Small intestine (tissue), 7 donors: ENCODE data around the gene TIMM10. TPM values are rescaled to one million over a fixed set of nuclear protein-coding genes. Genes with fewer than 3 reads are reported as not detected.
A peak's percentile ranks its signal among the peaks of the same experiment; 100 is the strongest.
"Not testable (repeated sequence)": the region's sequence is repeated elsewhere in the genome, so short reads cannot be mapped to it uniquely, and the experiment has no call there.

Source experiments
- DNase-seq, 2 donors: peaks; one replicate each; pipeline versions ENCODE4 v3.0.0 to v3.0.0-alpha.2; 2013
- FAIRE-seq: peaks from 2 replicates; lab custom pipeline; 2012; peaks lifted over from hg19 to GRCh38; lab: Jason Lieb, UNC
- H3K27ac ChIP-seq, 3 donors: one replicate each; pipeline ENCODE4 v1.5.1; 2013; ENCODE audit warnings: low read length in 2 of 3, mild to moderate bottlenecking in 2 of 3, control low read depth in 1 of 3, inconsistent platforms in 1 of 3, low read depth in 1 of 3, moderate library complexity in 1 of 3
- H3K27me3 ChIP-seq, 3 donors: one replicate each; pipeline ENCODE4 v1.6.1; 2013; ENCODE audit warnings: low read length in 3 of 3, inconsistent platforms in 1 of 3; ENCODE audit not compliant: control insufficient read depth in 3 of 3, insufficient read depth in 3 of 3
- H3K36me3 ChIP-seq, 3 donors: one replicate each; pipeline ENCODE4 v1.6.1; 2013; ENCODE audit warnings: low read length in 3 of 3, inconsistent platforms in 1 of 3, low read depth in 1 of 3, mild to moderate bottlenecking in 1 of 3, moderate library complexity in 1 of 3; ENCODE audit not compliant: control insufficient read depth in 3 of 3, insufficient read depth in 2 of 3
- H3K4me1 ChIP-seq, 3 donors: one replicate each; pipeline ENCODE4 v1.6.1; 2013; ENCODE audit warnings: low read length in 2 of 3, inconsistent platforms in 1 of 3, low read depth in 1 of 3, mild to moderate bottlenecking in 1 of 3, moderate library complexity in 1 of 3; ENCODE audit not compliant: control insufficient read depth in 3 of 3, insufficient read depth in 2 of 3
- H3K4me3 ChIP-seq, 3 donors: one replicate each; pipeline ENCODE4 v1.5.1; 2013; ENCODE audit warnings: low read length in 3 of 3, control low read depth in 1 of 3, inconsistent platforms in 1 of 3, low read depth in 1 of 3, mild to moderate bottlenecking in 1 of 3, moderate library complexity in 1 of 3
- H3K9me3 ChIP-seq, 2 donors: one replicate each; pipeline ENCODE4 v1.6.1; 2013; ENCODE audit warnings: low read depth in 1 of 2, low read length in 1 of 2; ENCODE audit not compliant: control insufficient read depth in 2 of 2, insufficient read depth in 1 of 2
- WGBS, 3 donors: extraction: QIAGEN DNeasy Blood & Tissue Kit; methylation state at CpG; one replicate each; pipeline ENCODE4 v1.1.7; 2013; 5-methylcytosine and 5-hydroxymethylcytosine counted together
- polyA plus RNA-seq, 4 donors: library from polyadenylated mRNA; stranded (reverse) in 3 of 4; unstranded in 1 of 4; fragments of 200-250 nt in 3 of 4; fragments of 120-200 nt in 1 of 4; gene quantifications; one replicate each; pipeline versions ENCODE4 v1.2.1 to v1.2.3, GENCODE V29; 2013
- donor health status: healthy with polysubstance abuse.
- donor health status: control.
- donor health status: control.
- donor health status: Bipolar disorder and iron deficiency.
- donor health status: healthy.

Gene TIMM10
- polyA plus RNA-seq, 4 donors = 26.0 to 84.8 (median 60.7) TPM

DNA sequence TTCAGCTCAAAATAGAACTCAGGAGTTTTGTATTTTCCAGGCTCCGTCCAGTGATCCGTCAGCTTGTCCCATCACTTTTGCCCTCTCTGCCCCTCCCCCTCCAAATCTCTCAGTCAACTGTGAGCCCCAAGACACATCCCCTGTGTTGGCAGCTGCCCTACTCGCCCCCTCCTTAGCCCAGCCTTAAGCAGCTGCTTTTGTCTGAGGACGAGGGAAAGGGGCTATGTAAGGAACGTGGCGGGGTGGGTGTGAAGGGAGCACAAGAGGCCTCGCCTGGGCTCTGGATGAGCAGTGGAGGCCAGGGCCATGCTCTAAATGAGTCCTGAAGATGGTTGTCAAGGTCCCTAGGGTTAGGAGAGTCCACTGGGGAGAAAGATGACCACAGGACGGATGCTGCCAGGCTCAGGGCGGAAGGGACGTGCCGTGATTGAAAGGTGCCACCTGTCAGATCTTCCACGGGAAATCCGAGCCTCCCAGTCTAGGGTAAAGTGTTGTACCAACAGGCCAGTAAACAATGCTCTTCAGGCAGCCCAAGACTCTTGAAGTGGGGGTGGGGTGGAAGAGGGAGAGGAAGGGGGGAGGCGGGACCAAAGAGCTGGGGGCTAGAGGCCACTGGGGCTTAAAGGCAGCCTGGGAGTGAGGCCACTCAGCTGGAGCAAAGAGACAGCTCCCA is 6.5 kb upstream of the TIMM10 start, which contains the start of gene SMTNL1:
TSS of gene SMTNL1 (plus strand) at position 649 of the 673 bp plus-strand sequence. CDS start 5,048 bp downstream, outside the sequence.
- Histone ChIP-seq H3K27ac (no peak within 1 kb of the TSS), H3K9me3 (no peaks in the 10 kb centered on the region), H3K27me3 (peaks cover 0 to 3% (median 0%) of the 10 kb centered on the region in 3 donors), H3K4me1 (no peaks in the 10 kb centered on the region), H3K36me3 (no peaks in the 10 kb centered on the region), H3K4me3 (no peak within 1 kb of the TSS)
- WGBS, 3 donors = 74 to 84% (median 75%) methylated on average over 13 to 14 of the region's 14 CpGs
- DNase-seq = no peak
- no peak for FAIRE-seq

DNA sequence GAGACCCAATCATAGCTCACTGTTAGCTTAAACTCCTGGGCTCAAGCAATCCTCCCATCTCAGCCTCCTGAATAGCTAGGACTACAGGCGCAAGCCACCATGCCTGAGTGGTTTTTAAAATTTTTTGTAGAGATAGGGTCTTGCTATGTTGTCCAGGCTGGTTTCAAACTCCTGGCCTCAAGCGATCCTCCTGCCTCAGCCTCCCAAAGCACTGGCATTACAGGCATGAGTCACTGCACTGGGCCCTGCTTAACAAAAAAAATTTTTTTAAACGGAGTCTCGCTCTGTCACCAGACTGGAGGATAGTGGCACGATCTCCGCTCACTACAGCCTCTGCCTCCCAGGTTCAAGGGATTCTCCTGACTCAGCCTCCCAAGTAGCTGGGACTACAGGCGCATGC is 3.9 kb upstream of the TIMM10 start:
- not testable (repeated sequence) for H3K36me3 ChIP-seq, FAIRE-seq, H3K27ac ChIP-seq, H3K9me3 ChIP-seq, H3K4me1 ChIP-seq, DNase-seq, H3K27me3 ChIP-seq, H3K4me3 ChIP-seq
- 93 to 95% (median 95%) methylated on average over 7 of the region's 7 CpGs for WGBS, 3 donors

DNA sequence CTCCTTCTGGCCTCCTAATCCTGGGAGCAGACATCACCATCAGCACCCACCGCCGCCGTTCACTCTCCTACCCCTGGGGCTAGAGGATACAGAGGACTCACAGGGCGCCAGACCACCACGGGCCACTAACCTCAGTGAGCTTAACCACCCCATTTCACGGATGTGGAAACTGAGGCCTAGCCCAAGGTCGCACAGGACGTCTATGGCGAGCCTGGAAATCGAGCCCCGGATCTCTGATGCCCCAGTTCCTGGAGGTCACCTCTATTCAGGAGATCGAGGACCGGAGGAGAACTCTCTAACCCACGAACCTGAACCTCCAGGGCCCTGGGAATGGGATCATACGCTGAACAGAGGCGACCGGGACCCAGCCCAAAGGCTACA is 349 bp downstream of the TIMM10 start:
- FAIRE-seq = no peak
- peaks cover 0 to 8% (median 0%) of the 10 kb centered on the region in 3 donors for H3K36me3 ChIP-seq
- WGBS, 3 donors = 0 to 2% (median 1%) methylated on average over 17 of the region's 17 CpGs
- no peaks in the 10 kb centered on the region for H3K9me3 ChIP-seq
- H3K4me1 ChIP-seq = peaks cover 4% of the 10 kb centered on the region in 3 donors
- H3K4me3 ChIP-seq = peak overlapping the region; percentile 70 to 95 (median 78)
- DNase-seq = no peak
- H3K27me3 ChIP-seq = no peaks in the 10 kb centered on the region
- peak overlapping the region; percentile 15 to 93 (median 32) for H3K27ac ChIP-seq

- no peak for DNase-seq
- no peak for FAIRE-seq
- Histone ChIP-seq H3K36me3 (peaks cover 0 to 8% (median 0%) of the 10 kb centered on the region in 3 donors), H3K9me3 (no peaks in the 10 kb centered on the region), H3K4me1 (peaks cover 4% of the 10 kb centered on the region in 3 donors), H3K27me3 (no peaks in the 10 kb centered on the region), H3K27ac (no peak overlapping the region), H3K4me3 (no peak overlapping the region)
Observed at GRCh38 chr11:57529012-57529411, 1.5 kb downstream of the TIMM10 start.

DNA sequence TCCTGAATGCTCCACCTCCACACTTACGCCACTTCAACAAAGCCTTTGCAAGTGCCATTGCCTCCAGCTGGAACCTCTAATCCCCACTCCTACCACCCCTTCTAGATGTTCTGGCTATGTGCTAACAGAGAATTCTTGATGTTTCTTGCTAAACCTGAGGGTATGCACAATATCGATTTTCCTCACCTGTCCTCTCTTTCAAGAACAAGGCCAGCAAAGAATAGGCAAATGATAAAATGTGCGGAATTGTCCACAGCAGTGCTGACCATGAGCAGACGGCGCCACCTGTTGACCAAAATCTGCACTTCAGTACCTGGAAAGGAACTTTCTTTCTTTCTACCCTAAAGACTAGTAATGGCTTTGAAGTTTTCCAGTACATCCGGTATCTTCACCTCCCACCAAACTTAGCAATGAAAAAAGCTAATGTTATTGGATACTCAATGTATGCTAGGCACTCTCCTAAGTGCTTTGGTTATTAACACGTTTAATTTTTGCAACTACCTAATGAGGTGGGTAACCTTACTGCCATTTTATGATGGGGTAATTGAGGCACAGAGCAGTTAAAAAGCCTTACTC is 3.4 kb downstream of the TIMM10 start:
- Histone ChIP-seq H3K36me3 (peaks cover 0 to 8% (median 0%) of the 10 kb centered on the region in 3 donors), H3K27ac (no peak overlapping the region), H3K27me3 (no peaks in the 10 kb centered on the region), H3K9me3 (no peaks in the 10 kb centered on the region), H3K4me3 (no peak overlapping the region), H3K4me1 (peaks cover 4% of the 10 kb centered on the region in 3 donors)
- 18 to 22% (median 19%) methylated on average over 7 of the region's 7 CpGs for WGBS, 3 donors
- FAIRE-seq (no peak), DNase-seq (peak; percentile 69 to 82)

DNA sequence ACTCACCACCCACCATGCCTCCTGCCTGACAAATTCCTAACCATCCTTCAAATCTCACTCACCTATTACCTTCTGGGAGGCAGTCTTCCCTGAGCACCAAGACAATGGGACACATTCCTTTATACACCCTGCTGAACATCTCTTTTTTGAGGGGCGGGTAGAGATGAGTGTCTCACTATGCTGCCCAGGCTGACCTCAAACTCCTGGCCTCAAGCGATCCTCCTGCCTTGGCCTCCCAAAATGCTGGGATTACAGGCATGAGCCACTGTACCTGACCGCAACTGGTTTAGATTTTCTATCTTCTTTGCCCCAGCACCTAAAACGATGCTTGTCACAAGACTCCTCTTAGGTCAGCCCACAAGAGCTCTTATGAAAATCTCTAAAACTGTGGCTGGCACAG is 7.1 kb downstream of the TIMM10 start:
- H3K27ac ChIP-seq = no peak overlapping the region

DNA sequence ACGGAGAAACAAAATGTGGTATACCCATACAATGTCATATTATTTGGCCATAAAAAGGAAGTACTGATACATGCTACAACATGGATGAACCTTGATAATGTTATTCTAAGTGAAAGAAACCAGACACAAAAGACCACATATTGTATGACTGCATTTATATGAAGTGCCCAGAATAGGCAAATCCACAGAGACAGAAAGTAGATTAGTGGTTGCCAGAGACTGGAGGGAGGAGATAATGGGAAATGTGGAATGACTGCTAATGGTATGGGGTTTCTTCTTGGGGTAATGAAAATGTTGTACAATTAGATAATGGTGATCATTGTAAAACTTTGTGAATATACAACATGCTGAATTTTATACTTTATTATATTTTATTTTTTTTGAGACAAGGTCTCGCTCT is 9.4 kb downstream of the TIMM10 start:
- Histone ChIP-seq H3K27me3 (peaks cover 0 to under 1% (median 0%) of the 10 kb centered on the region in 3 donors), H3K27ac (no peak overlapping the region), H3K36me3 (no peaks in the 10 kb centered on the region), H3K4me3 (no peak overlapping the region), H3K4me1 (peaks cover 0 to 1% (median 0%) of the 10 kb centered on the region in 3 donors), H3K9me3 (no peaks in the 10 kb centered on the region)
- FAIRE-seq (no peak), DNase-seq (no peak)
- 90 to 96% (median 96%) methylated on average over 2 of the region's 2 CpGs for WGBS, 3 donors

More for the DNA sequence above, 7.1 kb downstream of the TIMM10 start:
- Histone ChIP-seq H3K9me3 (no peaks in the 10 kb centered on the region), H3K4me1 (no peaks in the 10 kb centered on the region), H3K27me3 (no peaks in the 10 kb centered on the region), H3K4me3 (no peak overlapping the region), H3K36me3 (peaks cover 0 to 4% (median 0%) of the 10 kb centered on the region in 3 donors)
- no peak for DNase-seq
- WGBS, 3 donors = 88 to 94% (median 94%) methylated on average over 4 of the region's 4 CpGs
- FAIRE-seq = no peak

DNA sequence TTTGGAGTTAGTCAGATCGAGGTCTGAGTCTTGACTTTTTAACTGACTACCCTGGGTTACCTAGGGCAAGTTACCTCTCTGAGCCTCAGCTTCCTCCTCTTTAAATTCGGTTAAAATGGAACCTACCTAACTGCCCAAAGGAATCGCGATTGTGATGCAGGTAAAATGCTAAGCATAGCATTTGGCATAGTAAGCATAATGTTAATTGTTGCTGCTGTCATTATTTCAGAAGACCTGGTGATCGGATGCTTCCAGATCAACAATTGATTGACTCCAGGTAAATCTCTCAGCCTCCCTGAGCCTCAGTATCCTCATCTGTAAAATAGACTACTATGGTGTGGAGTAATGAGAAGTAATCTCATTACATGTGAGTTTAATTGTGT is 14.5 kb downstream of the TIMM10 start:
- H3K9me3 ChIP-seq = no peaks in the 10 kb centered on the region
- DNase-seq = no peak
- H3K27ac ChIP-seq = no peak overlapping the region
- 14 to 20% (median 15%) methylated on average over 5 of the region's 5 CpGs for WGBS, 3 donors
- FAIRE-seq = no peak
- peaks cover 2 to 13% (median 6%) of the 10 kb centered on the region in 3 donors for H3K4me1 ChIP-seq
- H3K36me3 ChIP-seq = peaks cover 0 to 8% (median 0%) of the 10 kb centered on the region in 3 donors
- peaks cover 0 to 5% (median 0%) of the 10 kb centered on the region in 3 donors for H3K27me3 ChIP-seq
- peak overlapping the region; percentile 53 to 77 (median 56) for H3K4me3 ChIP-seq
